ENCODE measurements around the gene ZFP64. TPM values are rescaled to one million over a fixed set of nuclear protein-coding genes. Genes with fewer than 3 reads are reported as not detected.
A peak's percentile ranks its signal among the peaks of the same experiment; 100 is the strongest.

Gene ZFP64
- total and polyA plus RNA-seq, 7 experiments from 2014 or later: 8.0 to 14.6 (median 11.6) TPM

DNA sequence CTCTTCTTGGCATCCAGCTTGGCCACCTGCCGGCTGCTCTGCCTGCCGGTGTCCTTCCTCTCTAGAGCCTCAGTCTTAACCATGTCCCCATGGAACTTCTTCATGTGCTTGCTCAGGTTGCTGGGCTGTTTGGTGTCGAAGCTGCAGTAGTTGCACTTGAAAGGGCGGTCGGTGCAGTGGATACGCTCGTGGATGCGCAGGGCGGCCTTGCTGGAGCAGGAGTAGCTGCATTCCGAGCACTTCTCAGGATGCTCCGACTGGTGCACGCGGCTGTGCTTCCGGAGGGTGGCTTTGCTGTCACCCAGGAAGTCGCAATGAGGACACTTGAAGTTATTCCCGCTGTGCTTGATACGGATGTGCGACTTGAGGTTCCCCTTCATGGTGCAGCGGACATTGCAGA lies 38.7 kb downstream of the ZFP64 start:
- H3K4me1 ChIP-seq (ENCODE audit: control insufficient read depth in 2 of 2, insufficient read depth in 2 of 2, low read length in 2 of 2): no peaks in the 10 kb centered on the region
- DNase-seq: no peak
- CTCF ChIA-PET: interaction anchor here (1.1 to 1.3 kb wide), 2 partner anchors 10 to 24 kb away, joined by 3 to 4 read pairs; no protein-coding TSS in a partner anchor
- no peaks in the 10 kb centered on the region for H3K27me3 ChIP-seq (ENCODE audit: control insufficient read depth in 2 of 2, insufficient read depth in 2 of 2, low read length in 2 of 2)
- no peaks in the 10 kb centered on the region for H3K9me3 ChIP-seq (ENCODE audit: control insufficient read depth in 2 of 3, low read length in 3 of 3)
- POLR2A ChIA-PET: no interaction called here
- H3K27me3 Mint-ChIP-seq: no peaks in the 10 kb centered on the region
- no peak overlapping the region for H3K27ac Mint-ChIP-seq
- no peak overlapping the region for H3K4me3 ChIP-seq (ENCODE audit: low read length)
- H3K4me3 Mint-ChIP-seq: no peak overlapping the region
- peaks cover 0 to 4% (median 0%) of the 10 kb centered on the region in 11 donors for H3K9me3 Mint-ChIP-seq
- peaks cover 11 to 50% (median 33%) of the 10 kb centered on the region in 5 donors for H3K36me3 Mint-ChIP-seq
- H3K4me1 Mint-ChIP-seq: peaks cover 0 to 2% (median 0%) of the 10 kb centered on the region in 7 donors
- H3K36me3 ChIP-seq (ENCODE audit: control insufficient read depth in 2 of 3, insufficient read depth in 3 of 3, low read length in 3 of 3): peaks cover 0 to 42% (median 0%) of the 10 kb centered on the region in 3 experiments
- intact Hi-C loops (cut with micrococcal nuclease): no loop called here
- no peak for ATAC-seq
- H3K27ac ChIP-seq (ENCODE audit: low read depth, low read length): no peak overlapping the region

DNA sequence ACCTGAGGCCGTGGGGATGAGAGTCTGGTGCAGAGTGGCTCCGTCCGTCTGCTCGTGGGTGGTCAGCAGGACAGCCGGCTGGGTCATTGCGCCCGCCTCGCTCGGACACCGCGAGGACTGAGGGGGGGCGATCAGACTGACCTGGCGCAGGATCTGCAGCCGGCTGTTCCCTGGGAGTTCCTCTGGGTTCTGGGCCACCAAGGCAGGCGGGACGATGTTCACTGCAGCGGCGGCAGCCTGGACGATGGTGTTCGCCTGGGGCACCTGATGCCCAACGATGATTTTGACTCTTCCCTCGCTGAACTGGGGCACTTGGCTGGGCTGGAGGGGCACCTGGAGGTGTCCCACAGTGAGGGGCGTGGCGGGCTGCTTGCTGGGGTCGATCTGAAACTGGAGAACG lies 39.2 kb downstream of the ZFP64 start:
- Mint-ChIP-seq H3K27me3 (no peaks in the 10 kb centered on the region), H3K4me3 (no peak overlapping the region), H3K4me1 (peaks cover 0 to 2% (median 0%) of the 10 kb centered on the region in 7 donors), H3K9me3 (peaks cover 0 to 4% (median 0%) of the 10 kb centered on the region in 11 donors), H3K27ac (no peak overlapping the region), H3K36me3 (peaks cover 10 to 48% (median 29%) of the 10 kb centered on the region in 5 donors)
- Histone ChIP-seq H3K9me3 (ENCODE audit: control insufficient read depth in 2 of 3, low read length in 3 of 3) (no peaks in the 10 kb centered on the region), H3K27me3 (ENCODE audit: control insufficient read depth in 2 of 2, insufficient read depth in 2 of 2, low read length in 2 of 2) (no peaks in the 10 kb centered on the region), H3K36me3 (ENCODE audit: control insufficient read depth in 2 of 3, insufficient read depth in 3 of 3, low read length in 3 of 3) (peaks cover 0 to 41% (median 0%) of the 10 kb centered on the region in 3 experiments), H3K27ac (ENCODE audit: low read depth, low read length) (no peak overlapping the region), H3K4me3 (ENCODE audit: low read length) (no peak overlapping the region), H3K4me1 (ENCODE audit: control insufficient read depth in 2 of 2, insufficient read depth in 2 of 2, low read length in 2 of 2) (no peaks in the 10 kb centered on the region)
- ChIA-PET CTCF (interaction anchor here (1.1 kb wide), 1 partner anchor 9 kb away, joined by 3 read pairs; no protein-coding TSS in a partner anchor), POLR2A (no interaction called here)
- DNase-seq: no peak
- intact Hi-C loops (cut with micrococcal nuclease): no loop called here
- no peak for ATAC-seq

DNA sequence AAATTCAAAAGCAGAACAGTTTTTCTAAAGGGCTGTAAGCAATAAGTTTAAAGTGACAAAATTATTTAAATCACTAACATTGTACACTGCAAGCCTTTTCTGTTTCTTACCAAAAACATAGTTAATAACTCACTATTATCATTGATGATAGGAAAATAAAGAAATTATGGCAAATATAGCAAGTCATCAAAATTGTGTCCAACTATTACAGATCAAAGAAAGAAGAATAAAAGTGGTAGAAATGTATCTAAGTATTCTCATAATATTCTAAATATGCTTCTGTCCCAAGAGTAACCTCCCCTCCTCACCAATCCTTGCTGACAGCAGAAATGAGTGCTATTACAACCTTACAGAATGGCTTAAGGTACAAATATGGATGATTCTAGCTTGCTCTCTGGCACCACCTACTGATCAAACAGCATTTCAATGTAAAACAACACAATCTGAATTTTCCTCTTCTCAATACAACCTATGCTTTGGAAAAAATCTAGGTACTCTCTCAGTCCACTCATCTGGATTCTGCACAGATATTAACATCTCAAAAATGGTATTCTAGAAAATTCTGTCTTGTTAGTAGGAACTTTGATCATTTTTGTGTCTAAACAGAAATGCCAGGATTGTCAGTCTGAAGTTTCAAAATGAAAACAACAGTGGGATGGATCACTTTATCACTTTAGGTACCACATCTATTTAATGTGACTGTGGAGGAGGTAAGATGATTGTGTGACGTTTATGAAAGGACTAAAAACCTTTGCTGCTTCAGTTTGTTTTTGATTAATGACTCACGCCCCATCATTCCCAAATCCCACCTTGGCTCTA lies 40.9 kb downstream of the ZFP64 start:
- CTCF ChIA-PET: interaction anchor here (0.6 to 1.4 kb wide), 3 partner anchors 12 to 485 kb away, joined by 3 to 4 read pairs (median 3); no protein-coding TSS in a partner anchor
- H3K4me3 Mint-ChIP-seq: no peak overlapping the region
- Histone ChIP-seq H3K36me3 (ENCODE audit: control insufficient read depth in 2 of 3, insufficient read depth in 3 of 3, low read length in 3 of 3) (peaks cover 0 to 27% (median 0%) of the 10 kb centered on the region in 3 experiments), H3K4me1 (ENCODE audit: control insufficient read depth in 2 of 2, insufficient read depth in 2 of 2, low read length in 2 of 2) (no peaks in the 10 kb centered on the region), H3K9me3 (ENCODE audit: control insufficient read depth in 2 of 3, low read length in 3 of 3) (no peaks in the 10 kb centered on the region), H3K27me3 (ENCODE audit: control insufficient read depth in 2 of 2, insufficient read depth in 2 of 2, low read length in 2 of 2) (no peaks in the 10 kb centered on the region), H3K27ac (ENCODE audit: low read depth, low read length) (no peak overlapping the region), H3K4me3 (ENCODE audit: low read length) (no peak overlapping the region)
- ATAC-seq: peak; percentile 65
- no peaks in the 10 kb centered on the region for H3K9me3 Mint-ChIP-seq
- peaks cover 0 to 2% (median 0%) of the 10 kb centered on the region in 7 donors for H3K4me1 Mint-ChIP-seq
- POLR2A ChIA-PET: interaction anchor here (0.5 kb wide), 1 partner anchor 9 kb away, joined by 3 read pairs; no protein-coding TSS in a partner anchor
- H3K27me3 Mint-ChIP-seq: no peaks in the 10 kb centered on the region
- peak overlapping the region in 1 of 9 donors; percentile 1 for H3K27ac Mint-ChIP-seq
- intact Hi-C loops (cut with micrococcal nuclease): loop anchor here (1.0 kb wide), 1 partner anchor 22 kb away; no protein-coding TSS in a partner anchor
- peak in 5 of 9 donors; percentile 9 to 27 (median 26) for DNase-seq
- H3K36me3 Mint-ChIP-seq: peaks cover 7 to 35% (median 14%) of the 10 kb centered on the region in 5 donors

DNA sequence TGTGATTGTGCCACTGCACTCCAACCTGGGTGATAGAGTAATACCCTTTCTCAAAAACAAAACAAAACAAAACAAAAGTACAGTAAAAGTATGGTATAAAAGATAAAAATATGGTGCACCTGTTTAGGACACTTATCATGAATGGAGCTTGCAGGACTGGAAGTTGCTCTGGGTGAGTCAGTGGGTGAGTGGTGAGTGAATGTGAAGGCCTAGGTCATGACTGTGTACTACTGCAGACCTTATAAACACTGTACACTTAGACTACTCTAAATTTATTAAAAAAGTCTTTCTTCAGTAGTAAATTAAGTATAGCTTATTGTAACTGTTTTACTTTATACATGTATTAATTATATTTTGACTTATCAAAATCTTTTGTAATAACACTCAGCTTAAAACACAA lies 46.0 kb downstream of the ZFP64 start:
- Mint-ChIP-seq H3K4me3 (no peak overlapping the region), H3K4me1 (peaks cover 0 to 9% (median 5%) of the 10 kb centered on the region in 7 donors), H3K36me3 (peaks cover 0 to 23% (median 10%) of the 10 kb centered on the region in 5 donors), H3K9me3 (peaks cover 0 to 8% (median 0%) of the 10 kb centered on the region in 11 donors), H3K27me3 (no peaks in the 10 kb centered on the region), H3K27ac (no peak overlapping the region)
- ATAC-seq (no peak), DNase-seq (no peak)
- POLR2A ChIA-PET: no interaction called here
- no peaks in the 10 kb centered on the region for H3K36me3 ChIP-seq (ENCODE audit: control insufficient read depth in 2 of 3, insufficient read depth in 3 of 3, low read length in 3 of 3)
- no peak overlapping the region for H3K27ac ChIP-seq (ENCODE audit: low read depth, low read length)
- intact Hi-C loops (cut with micrococcal nuclease): no loop called here
- H3K4me3 ChIP-seq (ENCODE audit: low read length): no peak overlapping the region
- no peaks in the 10 kb centered on the region for H3K9me3 ChIP-seq (ENCODE audit: control insufficient read depth in 2 of 3, low read length in 3 of 3)
- H3K27me3 ChIP-seq (ENCODE audit: control insufficient read depth in 2 of 2, insufficient read depth in 2 of 2, low read length in 2 of 2): no peaks in the 10 kb centered on the region
- no peaks in the 10 kb centered on the region for H3K4me1 ChIP-seq (ENCODE audit: control insufficient read depth in 2 of 2, insufficient read depth in 2 of 2, low read length in 2 of 2)
- CTCF ChIA-PET: interaction anchor here (1.8 kb wide), 1 partner anchor 15 kb away, joined by 3 read pairs; no protein-coding TSS in a partner anchor

DNA sequence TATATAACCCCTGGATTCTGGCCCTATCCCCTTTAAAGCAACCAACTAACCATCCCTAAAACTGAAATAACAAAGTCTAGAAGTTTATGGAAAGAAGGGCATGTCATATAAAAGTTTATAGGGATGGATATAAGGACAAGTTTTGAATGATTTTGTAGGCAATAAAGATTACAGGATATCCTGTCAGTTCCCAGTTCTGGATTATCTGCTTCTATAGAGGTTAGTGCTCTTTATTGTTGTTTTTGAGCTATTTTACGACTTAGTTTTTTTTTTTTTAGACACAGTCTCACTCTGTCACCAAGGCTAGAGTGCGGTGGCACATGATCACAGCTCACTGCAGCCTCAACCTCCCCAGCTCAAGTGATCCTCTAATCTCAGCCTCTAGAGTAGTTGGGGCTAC lies 48.3 kb downstream of the ZFP64 start:
- no peak for DNase-seq
- CTCF ChIA-PET: interaction anchor here (0.7 to 0.9 kb wide), 2 partner anchors 10 to 1139 kb away, joined by 3 read pairs; no protein-coding TSS in a partner anchor
- peaks cover 0 to 29% (median 19%) of the 10 kb centered on the region in 5 donors for H3K36me3 Mint-ChIP-seq

DNA sequence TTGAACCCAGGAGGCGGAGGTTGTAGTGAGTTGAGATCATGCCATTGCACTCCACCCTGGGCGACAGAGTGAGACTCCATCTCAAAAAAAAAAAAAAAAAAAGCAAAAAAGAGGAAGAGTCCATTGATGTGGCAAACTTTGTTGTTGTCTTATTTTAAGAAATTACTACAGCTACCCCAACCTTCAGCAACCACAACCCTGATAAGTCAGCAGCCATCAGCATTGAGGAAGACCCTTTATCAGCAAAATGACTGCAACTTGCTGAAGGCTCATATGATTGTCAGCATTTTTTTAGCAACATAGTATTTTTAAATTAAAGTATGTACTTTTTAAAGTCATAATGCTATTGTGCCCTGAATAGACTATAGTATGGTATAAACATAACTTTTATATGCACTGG lies 48.8 kb downstream of the ZFP64 start:
- no peaks in the 10 kb centered on the region for H3K27me3 Mint-ChIP-seq
- no peak overlapping the region for H3K27ac Mint-ChIP-seq
- Histone ChIP-seq H3K27me3 (ENCODE audit: control insufficient read depth in 2 of 2, insufficient read depth in 2 of 2, low read length in 2 of 2) (no peaks in the 10 kb centered on the region), H3K4me3 (ENCODE audit: low read length) (no peak overlapping the region), H3K4me1 (ENCODE audit: control insufficient read depth in 2 of 2, insufficient read depth in 2 of 2, low read length in 2 of 2) (no peaks in the 10 kb centered on the region), H3K36me3 (ENCODE audit: control insufficient read depth in 2 of 3, insufficient read depth in 3 of 3, low read length in 3 of 3) (no peaks in the 10 kb centered on the region), H3K27ac (ENCODE audit: low read depth, low read length) (no peak overlapping the region), H3K9me3 (ENCODE audit: control insufficient read depth in 2 of 3, low read length in 3 of 3) (no peaks in the 10 kb centered on the region)
- ChIA-PET CTCF (interaction anchor here (0.7 to 0.9 kb wide), 2 partner anchors 10 to 1140 kb away, joined by 3 read pairs; no protein-coding TSS in a partner anchor), POLR2A (no interaction called here)
- H3K4me3 Mint-ChIP-seq: no peak overlapping the region
- DNase-seq (no peak), ATAC-seq (peak; percentile 24)
- H3K4me1 Mint-ChIP-seq: peaks cover 0 to 9% (median 5%) of the 10 kb centered on the region in 7 donors
- intact Hi-C loops (cut with micrococcal nuclease): no loop called here
- H3K36me3 Mint-ChIP-seq: peaks cover 0 to 29% (median 19%) of the 10 kb centered on the region in 5 donors
- H3K9me3 Mint-ChIP-seq: peaks cover 0 to 8% (median 0%) of the 10 kb centered on the region in 11 donors

More for the DNA sequence above, 48.3 kb downstream of the ZFP64 start:
- no peaks in the 10 kb centered on the region for H3K36me3 ChIP-seq (ENCODE audit: control insufficient read depth in 2 of 3, insufficient read depth in 3 of 3, low read length in 3 of 3)
- no peak overlapping the region for H3K27ac Mint-ChIP-seq
- H3K27me3 Mint-ChIP-seq: no peaks in the 10 kb centered on the region
- peaks cover 0 to 8% (median 0%) of the 10 kb centered on the region in 11 donors for H3K9me3 Mint-ChIP-seq
- H3K4me3 Mint-ChIP-seq: no peak overlapping the region
- H3K4me3 ChIP-seq (ENCODE audit: low read length): no peak overlapping the region
- no peak overlapping the region for H3K27ac ChIP-seq (ENCODE audit: low read depth, low read length)
- no peaks in the 10 kb centered on the region for H3K27me3 ChIP-seq (ENCODE audit: control insufficient read depth in 2 of 2, insufficient read depth in 2 of 2, low read length in 2 of 2)
- ATAC-seq: no peak
- POLR2A ChIA-PET: no interaction called here
- no peaks in the 10 kb centered on the region for H3K4me1 ChIP-seq (ENCODE audit: control insufficient read depth in 2 of 2, insufficient read depth in 2 of 2, low read length in 2 of 2)
- intact Hi-C loops (cut with micrococcal nuclease): no loop called here
- peaks cover 0 to 9% (median 5%) of the 10 kb centered on the region in 7 donors for H3K4me1 Mint-ChIP-seq
- H3K9me3 ChIP-seq (ENCODE audit: control insufficient read depth in 2 of 3, low read length in 3 of 3): no peaks in the 10 kb centered on the region
